ENCODE results near the gene TSKU.

The TSKU gene

DNA sequence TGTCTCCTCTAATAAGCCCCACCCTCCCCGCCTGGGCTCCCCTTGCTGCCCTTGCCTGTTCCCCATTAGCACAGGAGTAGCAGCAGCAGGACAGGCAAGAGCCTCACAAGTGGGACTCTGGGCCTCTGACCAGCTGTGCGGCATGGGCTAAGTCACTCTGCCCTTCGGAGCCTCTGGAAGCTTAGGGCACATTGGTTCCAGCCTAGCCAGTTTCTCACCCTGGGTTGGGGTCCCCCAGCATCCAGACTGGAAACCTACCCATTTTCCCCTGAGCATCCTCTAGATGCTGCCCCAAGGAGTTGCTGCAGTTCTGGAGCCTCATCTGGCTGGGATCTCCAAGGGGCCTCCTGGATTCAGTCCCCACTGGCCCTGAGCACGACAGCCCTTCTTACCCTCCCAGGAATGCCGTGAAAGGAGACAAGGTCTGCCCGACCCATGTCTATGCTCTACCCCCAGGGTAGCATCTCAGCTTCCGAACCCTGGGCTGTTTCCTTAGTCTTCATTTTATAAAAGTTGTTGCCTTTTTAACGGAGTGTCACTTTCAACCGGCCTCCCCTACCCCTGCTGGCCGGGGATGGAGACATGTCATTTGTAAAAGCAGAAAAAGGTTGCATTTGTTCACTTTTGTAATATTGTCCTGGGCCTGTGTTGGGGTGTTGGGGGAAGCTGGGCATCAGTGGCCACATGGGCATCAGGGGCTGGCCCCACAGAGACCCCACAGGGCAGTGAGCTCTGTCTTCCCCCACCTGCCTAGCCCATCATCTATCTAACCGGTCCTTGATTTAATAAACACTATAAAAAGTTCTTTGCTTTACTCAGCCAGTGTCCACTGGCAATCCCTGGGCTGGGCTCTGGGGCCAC lies 14.4 kb downstream of the TSKU start:
- TF ChIP-seq, protein P1, sequence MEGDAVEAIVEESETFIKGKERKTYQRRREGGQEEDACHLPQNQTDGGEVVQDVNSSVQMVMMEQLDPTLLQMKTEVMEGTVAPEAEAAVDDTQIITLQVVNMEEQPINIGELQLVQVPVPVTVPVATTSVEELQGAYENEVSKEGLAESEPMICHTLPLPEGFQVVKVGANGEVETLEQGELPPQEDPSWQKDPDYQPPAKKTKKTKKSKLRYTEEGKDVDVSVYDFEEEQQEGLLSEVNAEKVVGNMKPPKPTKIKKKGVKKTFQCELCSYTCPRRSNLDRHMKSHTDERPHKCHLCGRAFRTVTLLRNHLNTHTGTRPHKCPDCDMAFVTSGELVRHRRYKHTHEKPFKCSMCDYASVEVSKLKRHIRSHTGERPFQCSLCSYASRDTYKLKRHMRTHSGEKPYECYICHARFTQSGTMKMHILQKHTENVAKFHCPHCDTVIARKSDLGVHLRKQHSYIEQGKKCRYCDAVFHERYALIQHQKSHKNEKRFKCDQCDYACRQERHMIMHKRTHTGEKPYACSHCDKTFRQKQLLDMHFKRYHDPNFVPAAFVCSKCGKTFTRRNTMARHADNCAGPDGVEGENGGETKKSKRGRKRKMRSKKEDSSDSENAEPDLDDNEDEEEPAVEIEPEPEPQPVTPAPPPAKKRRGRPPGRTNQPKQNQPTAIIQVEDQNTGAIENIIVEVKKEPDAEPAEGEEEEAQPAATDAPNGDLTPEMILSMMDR (IDR thresholded peaks at IDR 0.05; ENCODE audit: insufficient read depth, low read depth, low read length, missing control alignments): no peak
- H3K4me3 ChIP-seq (ENCODE audit: low read length): no peak overlapping the region
- no peak for DNase-seq (ENCODE audit: low read depth)

DNA sequence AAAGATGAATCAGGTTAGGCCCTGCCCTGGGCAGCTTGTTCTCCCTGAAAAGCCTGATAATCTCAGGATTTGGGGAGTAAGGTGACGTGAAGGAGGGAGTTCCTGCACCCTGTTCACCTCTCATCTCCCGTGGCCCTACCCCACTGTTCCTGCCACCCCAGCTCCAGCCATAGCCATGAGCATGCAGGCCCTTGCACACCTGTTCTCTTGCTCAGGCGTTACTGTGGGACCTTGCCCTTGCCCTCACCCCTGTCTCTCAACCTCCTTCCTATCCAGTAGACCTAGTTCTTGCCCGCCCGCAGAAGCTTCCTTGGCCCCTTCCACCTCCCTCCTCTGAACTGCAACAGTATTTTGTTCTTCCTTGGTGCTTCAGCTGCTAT lies 15.0 kb downstream of the TSKU start:
- TF ChIP-seq, protein P1 (IDR thresholded peaks at IDR 0.05; ENCODE audit: insufficient read depth, low read depth, low read length, missing control alignments): no peak
- no peak overlapping the region for H3K4me3 ChIP-seq (ENCODE audit: low read length)
- DNase-seq (ENCODE audit: low read depth): no peak

DNA sequence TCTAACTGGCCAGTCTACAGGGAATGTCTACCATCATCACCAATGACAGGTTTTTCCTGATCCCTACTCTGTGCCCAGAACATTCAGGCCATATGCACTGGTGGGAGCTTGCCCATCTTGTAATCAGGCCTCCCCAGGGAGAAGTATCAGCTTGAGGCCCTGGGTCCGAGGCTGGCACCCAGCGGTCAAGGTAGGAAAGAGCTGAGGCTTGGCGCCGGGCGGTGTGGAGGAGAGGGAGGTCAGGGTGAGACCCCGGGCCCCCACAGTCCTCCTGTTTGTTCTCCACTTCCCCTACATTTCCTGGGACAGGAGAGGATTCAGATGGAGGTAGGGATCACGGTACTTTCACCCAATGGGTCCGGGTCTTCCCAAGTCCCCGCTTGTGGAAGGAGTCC lies 15.5 kb downstream of the TSKU start:
- TF ChIP-seq, protein P1 (IDR thresholded peaks at IDR 0.05; ENCODE audit: insufficient read depth, low read depth, low read length, missing control alignments): no peak
- H3K4me3 ChIP-seq (ENCODE audit: low read length): no peak overlapping the region
- DNase-seq (ENCODE audit: low read depth): no peak

DNA sequence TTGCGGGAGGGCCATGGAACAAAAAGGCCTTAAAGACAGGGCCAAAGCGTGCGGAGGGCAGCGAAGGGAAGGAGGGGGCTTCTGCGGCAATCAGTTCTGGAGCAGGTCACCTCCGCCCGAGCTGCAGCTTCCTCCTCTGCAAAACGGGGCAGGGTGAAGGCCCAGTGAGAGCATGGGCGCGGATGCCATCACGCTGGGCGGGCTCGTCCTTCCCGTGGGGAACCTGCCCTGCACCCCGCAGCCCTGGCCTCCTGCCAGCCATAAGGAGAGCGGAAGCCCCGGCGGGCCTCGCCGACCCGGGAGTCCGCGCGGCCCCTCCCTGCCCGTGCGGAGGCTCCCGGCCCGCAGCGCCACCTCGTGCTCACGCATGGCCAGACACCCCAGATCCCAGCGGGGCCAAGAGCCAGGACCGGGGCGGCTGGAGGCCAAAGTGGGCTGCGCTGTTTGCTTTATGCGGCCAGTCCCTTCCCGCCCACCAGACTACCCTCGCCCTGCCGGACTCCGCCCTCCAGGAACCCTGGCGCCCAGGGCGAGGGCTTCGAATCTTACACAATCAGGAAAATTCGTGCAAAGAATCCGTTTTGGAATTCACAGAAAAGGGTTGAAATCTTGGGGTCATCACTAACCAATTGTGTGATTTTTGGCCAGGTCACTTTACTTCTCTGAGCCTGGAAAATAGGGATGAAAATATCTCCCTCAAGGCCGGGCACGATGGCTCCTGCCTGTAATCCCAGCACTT lies 16.1 kb downstream of the TSKU start:
- peak; percentile 70 for DNase-seq (ENCODE audit: low read depth)
- TF ChIP-seq, protein P1 (IDR thresholded peaks at IDR 0.05; ENCODE audit: insufficient read depth, low read depth, low read length, missing control alignments): peak; percentile 65
- H3K4me3 ChIP-seq (ENCODE audit: low read length): no peak overlapping the region

DNA sequence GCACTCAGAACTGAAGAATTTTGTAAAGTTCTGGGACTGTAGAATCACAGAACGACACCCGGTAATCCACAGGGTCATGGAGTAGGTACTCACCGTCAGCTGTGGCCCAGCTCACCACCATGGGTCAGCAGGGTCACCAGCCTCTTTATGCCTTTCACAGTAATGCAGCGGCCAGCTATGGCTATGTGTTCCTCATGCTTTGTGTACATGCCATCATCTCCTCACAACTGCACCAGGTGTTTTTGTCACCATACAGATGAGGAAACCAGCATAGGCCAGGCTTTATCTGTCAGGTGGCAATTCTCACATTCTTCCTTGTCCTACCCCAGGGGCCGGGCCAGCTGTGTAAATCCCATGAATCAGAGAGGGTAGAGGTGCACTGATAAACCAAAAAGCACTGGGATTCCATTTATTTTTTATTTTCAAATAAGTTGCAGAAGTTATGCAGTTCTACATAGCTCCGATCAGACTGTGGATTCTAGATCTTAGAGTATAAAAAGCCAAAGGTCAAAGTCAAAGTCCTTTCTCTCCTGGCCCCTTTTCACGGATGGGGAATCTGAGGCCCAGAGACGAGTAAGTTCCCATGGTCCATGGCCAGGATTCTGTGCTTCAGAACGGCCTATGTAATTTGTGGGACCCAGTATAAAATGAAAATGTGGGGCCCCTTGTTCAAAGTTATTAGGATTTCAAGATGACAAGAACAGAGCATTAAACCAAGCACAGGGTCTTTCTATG lies 17.5 kb downstream of the TSKU start:
- TF ChIP-seq, protein P1 (IDR thresholded peaks at IDR 0.05; ENCODE audit: insufficient read depth, low read depth, low read length, missing control alignments): no peak
- no peak for DNase-seq (ENCODE audit: low read depth)
- H3K4me3 ChIP-seq (ENCODE audit: low read length): no peak overlapping the region

DNA sequence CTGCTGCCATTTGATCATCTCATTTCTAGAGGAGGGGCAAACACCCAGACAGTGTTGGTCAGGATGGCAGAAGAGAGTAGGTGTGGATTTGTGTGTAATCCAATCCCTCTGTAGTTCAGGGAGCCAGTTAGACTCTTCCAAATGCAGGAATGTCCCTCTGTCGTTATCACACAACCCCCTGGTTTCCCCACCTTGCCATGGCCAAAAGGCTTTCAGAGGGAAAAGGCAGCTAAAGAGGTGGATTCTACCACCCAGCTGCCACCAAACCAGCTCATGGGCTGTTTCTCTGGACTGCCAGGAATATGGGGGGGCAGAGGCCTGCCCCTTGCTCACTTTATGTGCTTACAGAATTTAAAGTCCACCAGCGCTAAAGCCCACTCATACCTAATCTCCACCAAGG lies 18.1 kb downstream of the TSKU start:
- TF ChIP-seq, protein P1 (IDR thresholded peaks at IDR 0.05; ENCODE audit: insufficient read depth, low read depth, low read length, missing control alignments): no peak

More for the DNA sequence above, 18.1 kb downstream of the TSKU start:
- DNase-seq (ENCODE audit: low read depth): no peak
- H3K4me3 ChIP-seq (ENCODE audit: low read length): no peak overlapping the region

Data from epithelial cell of esophagus (primary cell).